Activated T-cell treated with anti-CD3 and anti-CD28 coated beads, Interleukin-2, amount 50 U/mL, for 24 hours (primary cell): ENCODE measurements around the gene TECPR1.
A peak's percentile ranks its signal among the peaks of the same experiment; 100 is the strongest.

Experiments used
- DNase-seq: peaks from one replicate; pipeline ENCODE4 v3.0.0-alpha.2; 2020
- H3K27ac Mint-ChIP-seq: 2 replicates; pipeline ENCODE4 v1.8.0; 2020; ENCODE audit warnings: mild to moderate bottlenecking, mixed read lengths
- H3K27me3 Mint-ChIP-seq: 2 replicates; pipeline ENCODE4 v1.8.0; 2020; ENCODE audit warnings: mixed read lengths
- H3K36me3 Mint-ChIP-seq: 2 replicates; pipeline ENCODE4 v1.8.0; 2020; ENCODE audit warnings: low read depth, mixed read lengths
- H3K4me1 Mint-ChIP-seq: 2 replicates; pipeline ENCODE4 v1.8.0; 2020; ENCODE audit warnings: low read depth, mixed read lengths
- H3K4me3 Mint-ChIP-seq: 2 replicates; pipeline ENCODE4 v1.8.0; 2020; ENCODE audit warnings: mild to moderate bottlenecking, moderate library complexity, mixed read lengths
- H3K9me3 Mint-ChIP-seq: 2 replicates; pipeline ENCODE4 v1.8.0; 2020; ENCODE audit warnings: mixed read lengths

The TECPR1 gene

DNA sequence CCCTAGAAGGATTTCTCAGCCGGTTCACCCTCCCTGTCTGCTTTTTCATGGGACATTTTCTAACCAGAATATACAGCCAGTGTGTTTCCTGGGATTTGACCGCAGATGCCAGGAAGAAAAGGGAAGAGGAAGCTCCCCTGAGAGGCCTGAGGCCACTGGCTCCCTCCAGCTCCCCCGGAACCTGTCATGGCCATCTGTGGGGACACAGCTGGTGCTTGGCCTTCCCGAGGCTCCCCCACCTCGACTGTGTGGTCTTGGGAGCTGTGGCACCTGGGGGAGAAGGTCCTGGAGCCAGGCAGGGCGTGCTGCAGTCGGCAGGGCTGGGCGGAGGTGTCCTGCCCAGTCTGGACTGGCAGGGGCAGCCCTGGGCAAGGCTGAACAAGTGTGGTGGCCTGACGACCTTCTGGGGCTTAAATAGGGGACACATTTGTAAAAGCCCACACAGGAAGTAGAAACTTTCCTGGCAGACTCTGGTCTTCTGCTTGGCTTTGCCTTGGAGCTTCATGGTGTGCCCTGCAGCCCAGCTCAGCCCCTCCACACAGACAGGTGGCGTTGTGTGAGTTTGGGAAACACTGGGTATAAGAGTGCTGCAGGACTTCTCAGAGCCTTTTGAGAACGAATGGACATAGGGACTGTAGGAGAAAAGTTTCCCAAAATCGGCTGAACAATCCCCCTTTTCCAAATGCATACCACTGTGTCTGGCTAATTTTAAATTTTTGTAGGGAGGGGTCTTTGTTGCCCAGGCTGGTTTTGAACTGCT lies 36.2 kb upstream of the TECPR1 start:
- H3K4me1 Mint-ChIP-seq, result peaks cover 25% of the 10 kb centered on the region
- H3K27ac Mint-ChIP-seq, result peak overlapping the region; percentile 73
- no peak for DNase-seq
- no peaks in the 10 kb centered on the region for H3K9me3 Mint-ChIP-seq
- H3K27me3 Mint-ChIP-seq, result no peaks in the 10 kb centered on the region
- H3K36me3 Mint-ChIP-seq, result peaks cover 50% of the 10 kb centered on the region
- H3K4me3 Mint-ChIP-seq, result no peak overlapping the region

DNA sequence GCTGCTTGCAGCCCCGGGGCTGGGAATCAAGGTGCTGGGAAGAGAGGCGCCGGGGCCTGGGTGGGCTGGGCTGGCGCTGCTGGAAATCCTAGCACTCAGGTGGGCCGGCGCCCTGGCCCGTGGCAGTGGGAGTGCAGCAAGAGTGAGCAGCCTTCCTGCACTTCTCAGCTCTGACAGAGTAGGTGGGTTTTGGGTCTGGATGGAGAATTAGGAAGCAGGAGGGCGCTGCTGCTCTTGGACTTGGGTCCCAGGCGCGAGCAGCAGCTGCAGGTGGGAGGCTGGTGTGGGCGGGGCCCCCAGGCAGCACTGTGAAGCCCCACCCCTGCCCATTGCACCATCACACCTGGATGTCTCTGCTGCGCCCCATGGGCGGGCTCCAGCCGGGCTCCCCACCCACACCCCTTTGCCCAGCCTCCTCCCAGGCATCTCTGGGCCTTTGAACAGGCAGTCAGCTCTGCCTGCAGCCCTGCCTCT lies 35.5 kb upstream of the TECPR1 start:
- H3K36me3 Mint-ChIP-seq, result peaks cover 51% of the 10 kb centered on the region
- no peaks in the 10 kb centered on the region for H3K27me3 Mint-ChIP-seq
- no peak overlapping the region for H3K27ac Mint-ChIP-seq
- H3K4me3 Mint-ChIP-seq, result no peak overlapping the region
- peaks cover 32% of the 10 kb centered on the region for H3K4me1 Mint-ChIP-seq
- no peaks in the 10 kb centered on the region for H3K9me3 Mint-ChIP-seq
- DNase-seq, result no peak

DNA sequence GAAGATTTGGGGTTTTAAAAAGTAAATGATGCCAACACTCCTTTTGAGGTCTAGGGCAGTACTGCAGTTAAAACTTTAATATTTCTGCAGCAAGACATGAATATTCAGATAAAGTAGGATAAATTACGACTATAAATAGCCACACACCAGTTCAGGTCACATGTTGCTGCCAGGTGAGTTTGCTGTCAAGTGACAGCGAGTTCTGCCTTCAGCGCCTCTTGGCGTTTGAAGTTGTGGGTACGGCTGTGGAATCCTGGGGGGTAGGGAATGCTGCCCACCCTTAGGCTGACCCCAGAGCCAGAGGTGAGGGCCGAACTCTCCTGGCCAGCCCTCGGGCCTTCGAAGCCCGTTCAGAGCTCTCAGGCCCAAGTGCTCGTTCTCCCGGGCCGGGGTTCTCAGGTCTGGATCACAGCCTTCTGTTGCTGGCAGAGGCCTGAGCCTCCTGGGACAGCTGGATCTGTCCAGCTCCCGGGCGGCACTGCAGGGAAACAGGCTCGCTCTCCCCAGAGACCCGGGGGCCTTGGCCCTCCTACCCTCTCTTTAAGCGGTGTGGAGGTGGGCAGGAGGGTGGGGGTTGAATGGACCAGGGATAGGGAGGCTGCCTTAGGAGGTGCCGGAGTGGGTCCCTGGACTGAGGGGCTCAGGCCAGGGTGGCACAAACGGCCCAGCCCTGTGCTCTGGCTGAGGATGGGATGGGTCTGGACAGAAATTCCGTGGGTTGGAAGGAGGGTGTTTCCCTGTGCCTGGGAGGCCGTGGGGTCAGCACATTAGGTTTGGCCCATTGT lies 34.9 kb upstream of the TECPR1 start:
- Mint-ChIP-seq H3K4me3 (no peak overlapping the region), H3K36me3 (peaks cover 46% of the 10 kb centered on the region), H3K27me3 (no peaks in the 10 kb centered on the region), H3K27ac (no peak overlapping the region), H3K4me1 (peaks cover 34% of the 10 kb centered on the region), H3K9me3 (no peaks in the 10 kb centered on the region)
- DNase-seq, result no peak

DNA sequence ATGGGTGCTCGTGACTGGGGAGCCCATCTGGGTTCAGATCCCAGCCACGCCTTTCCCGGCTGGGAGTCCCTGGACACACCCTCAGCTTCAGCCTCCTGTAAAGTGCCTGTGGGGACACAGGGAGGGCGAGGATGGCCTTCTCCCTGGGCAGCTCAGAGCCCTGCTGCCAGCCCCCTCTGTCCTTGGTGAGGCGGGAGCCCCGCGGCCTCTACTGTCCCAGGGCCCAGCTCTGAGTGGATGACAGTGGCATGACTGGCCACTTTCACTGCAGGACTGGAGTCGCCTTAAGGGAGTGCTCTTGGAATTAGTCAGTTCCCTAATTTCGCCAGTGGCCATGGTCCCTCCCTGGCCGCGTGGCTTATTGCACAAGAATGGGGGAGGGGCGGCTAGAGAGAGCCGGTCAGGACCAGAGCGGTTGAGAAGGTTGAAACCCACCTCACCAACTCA lies 34.1 kb upstream of the TECPR1 start:
- no peaks in the 10 kb centered on the region for H3K27me3 Mint-ChIP-seq
- no peak overlapping the region for H3K4me3 Mint-ChIP-seq
- H3K27ac Mint-ChIP-seq, result no peak overlapping the region
- H3K9me3 Mint-ChIP-seq, result no peaks in the 10 kb centered on the region
- H3K4me1 Mint-ChIP-seq, result peaks cover 34% of the 10 kb centered on the region
- peaks cover 39% of the 10 kb centered on the region for H3K36me3 Mint-ChIP-seq
- no peak for DNase-seq

DNA sequence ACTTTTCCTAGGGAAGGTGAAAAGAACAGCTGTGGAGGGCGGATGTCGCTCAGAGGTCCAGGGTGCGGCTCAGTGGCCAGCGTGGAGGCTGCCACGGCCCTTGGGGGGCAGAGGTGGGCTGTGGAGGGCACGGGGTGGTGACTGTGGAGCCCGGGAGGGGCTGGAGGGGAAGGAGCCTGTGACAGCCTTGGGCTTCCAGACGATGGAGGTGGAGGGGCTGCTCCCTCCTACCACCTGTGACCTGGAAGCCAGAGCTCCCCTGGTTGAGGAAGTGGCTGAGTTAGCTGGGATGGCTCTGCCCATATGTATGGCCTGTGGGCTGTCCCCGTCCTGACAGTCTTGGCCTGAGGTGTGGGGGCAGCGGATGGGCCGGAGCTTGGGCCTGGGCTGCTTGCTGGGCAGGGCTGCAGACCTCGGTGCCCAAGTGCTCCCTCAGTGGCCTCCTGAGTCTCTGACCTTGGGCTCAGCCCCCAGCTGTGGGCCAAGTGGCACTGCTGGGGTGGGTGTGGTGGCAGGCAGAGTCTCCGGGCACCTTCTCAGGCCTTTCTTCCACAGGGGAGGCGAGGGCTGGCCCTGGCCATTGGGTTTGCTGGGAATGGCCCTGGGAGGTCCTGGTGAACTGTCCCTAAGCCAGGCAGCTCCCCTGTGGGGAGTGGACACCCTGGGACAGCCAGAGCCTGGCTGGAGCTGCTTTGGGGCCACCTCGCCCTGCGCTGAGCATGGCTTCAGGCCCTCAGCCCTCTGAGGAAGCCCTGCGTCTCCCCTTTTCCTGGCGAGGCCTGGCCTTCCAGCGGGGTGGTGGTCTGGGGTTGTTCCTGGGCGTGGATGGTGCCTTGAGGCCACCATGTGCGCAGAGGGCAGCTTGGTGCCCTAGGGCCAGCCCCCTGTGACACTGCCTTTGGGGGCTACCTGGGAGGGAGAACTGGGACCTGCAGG lies 33.4 kb upstream of the TECPR1 start:
- peak overlapping the region; percentile 55 for H3K27ac Mint-ChIP-seq
- no peak for DNase-seq
- H3K27me3 Mint-ChIP-seq, result no peaks in the 10 kb centered on the region
- peaks cover 40% of the 10 kb centered on the region for H3K4me1 Mint-ChIP-seq
- H3K36me3 Mint-ChIP-seq, result peaks cover 37% of the 10 kb centered on the region
- H3K4me3 Mint-ChIP-seq, result no peak overlapping the region
- H3K9me3 Mint-ChIP-seq, result no peaks in the 10 kb centered on the region

DNA sequence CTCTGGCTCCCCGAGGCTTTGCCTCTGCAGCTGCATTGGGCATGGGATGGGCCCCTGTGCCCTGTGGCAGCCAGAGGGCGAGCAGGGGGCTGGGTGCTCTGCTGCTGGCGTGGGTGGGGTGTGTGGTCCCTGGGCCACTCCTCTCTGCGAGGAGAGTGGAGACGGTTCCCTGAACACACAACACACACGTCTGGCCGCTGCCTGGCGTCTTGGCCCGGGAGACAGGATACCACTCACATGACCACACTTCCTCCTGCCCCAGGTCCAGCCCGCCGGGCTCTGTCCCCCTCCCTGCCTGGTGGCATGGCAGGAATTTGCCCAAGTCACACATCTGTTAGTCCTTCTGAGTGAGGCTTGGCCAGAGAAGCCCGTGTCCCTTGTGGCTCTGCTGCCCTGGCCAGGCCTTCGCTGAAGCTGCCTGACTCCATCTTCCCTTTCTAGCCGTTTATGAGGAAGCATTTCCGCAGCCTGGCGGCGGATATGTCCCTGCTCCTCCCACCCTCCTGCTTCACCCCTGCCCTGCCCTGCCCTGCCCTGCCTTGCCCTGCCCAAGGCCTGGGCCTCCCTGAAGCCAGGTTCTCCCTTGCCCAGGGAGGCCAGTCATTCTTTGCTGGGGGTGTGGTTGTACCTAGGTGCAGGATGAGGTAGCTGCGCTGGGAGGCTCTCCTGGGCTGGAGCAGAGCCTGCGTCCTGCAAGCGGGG lies 32.5 kb upstream of the TECPR1 start:
- DNase-seq, result no peak
- H3K27me3 Mint-ChIP-seq, result no peaks in the 10 kb centered on the region
- H3K27ac Mint-ChIP-seq, result peak overlapping the region; percentile 55
- H3K36me3 Mint-ChIP-seq, result peaks cover 34% of the 10 kb centered on the region
- H3K9me3 Mint-ChIP-seq, result no peaks in the 10 kb centered on the region
- H3K4me3 Mint-ChIP-seq, result peak overlapping the region; percentile 27
- H3K4me1 Mint-ChIP-seq, result peaks cover 40% of the 10 kb centered on the region

DNA sequence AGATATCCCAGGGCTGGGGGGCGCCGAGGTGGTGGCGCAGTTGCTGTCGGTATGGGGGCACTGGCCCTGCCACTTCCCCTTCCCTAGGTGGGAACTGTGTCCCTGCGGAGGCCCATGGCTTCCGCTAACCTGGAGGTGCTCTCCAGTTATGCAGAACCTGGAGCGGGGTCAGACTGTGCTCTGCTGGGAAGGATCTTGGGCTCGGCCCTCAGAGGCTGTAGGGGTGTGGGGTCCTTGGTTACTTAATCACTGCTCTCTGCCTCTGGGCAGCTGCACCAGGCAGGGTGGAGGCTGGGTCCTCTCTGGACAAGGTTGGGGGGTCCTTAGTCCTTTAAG lies 31.8 kb upstream of the TECPR1 start:
- Mint-ChIP-seq H3K9me3 (no peaks in the 10 kb centered on the region), H3K36me3 (peaks cover 34% of the 10 kb centered on the region), H3K4me1 (peaks cover 40% of the 10 kb centered on the region), H3K27ac (peak overlapping the region; percentile 8), H3K27me3 (no peaks in the 10 kb centered on the region), H3K4me3 (peak overlapping the region; percentile 83)
- no peak for DNase-seq

DNA sequence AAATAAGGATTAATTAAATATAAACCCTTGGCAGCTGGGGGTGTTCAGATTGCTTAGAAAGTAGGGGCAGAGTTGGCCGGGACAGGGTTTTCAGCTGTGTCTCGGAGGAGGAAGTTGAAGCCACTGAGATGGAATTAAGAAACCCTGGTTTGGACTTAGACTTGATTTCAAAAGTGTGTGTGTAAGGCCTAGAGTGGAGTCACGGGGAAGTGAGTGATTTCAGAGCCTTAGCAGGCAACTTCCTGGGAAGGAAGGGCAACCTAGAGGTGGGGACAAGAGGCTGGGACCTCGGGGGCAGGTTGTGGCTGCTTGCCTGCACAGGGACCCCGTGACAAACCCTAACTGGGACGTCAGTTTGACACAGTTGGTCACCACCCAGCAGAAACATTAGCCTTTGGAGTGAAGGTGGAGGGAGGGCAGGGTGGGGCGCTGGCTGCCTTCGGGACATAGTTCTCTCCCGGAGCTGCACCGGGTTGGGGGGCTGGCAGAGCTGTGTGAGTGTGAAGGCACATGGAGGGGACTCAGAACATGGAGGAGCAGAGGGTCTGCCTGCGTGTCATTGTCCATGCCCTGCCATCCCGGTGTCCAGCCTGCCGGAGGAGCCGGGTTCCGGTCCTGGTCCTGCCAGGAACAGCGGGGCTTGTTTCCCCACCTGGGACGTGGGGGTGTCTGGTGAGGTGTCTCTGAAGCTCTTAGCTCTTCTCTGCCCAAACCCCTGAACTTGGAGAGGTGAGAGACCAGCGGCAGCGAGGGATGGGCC lies 31.3 kb upstream of the TECPR1 start:
- Mint-ChIP-seq H3K9me3 (no peaks in the 10 kb centered on the region), H3K27ac (peak overlapping the region; percentile 84), H3K4me1 (peaks cover 40% of the 10 kb centered on the region), H3K27me3 (no peaks in the 10 kb centered on the region), H3K4me3 (peak overlapping the region; percentile 83), H3K36me3 (peaks cover 32% of the 10 kb centered on the region)
- no peak for DNase-seq

DNA sequence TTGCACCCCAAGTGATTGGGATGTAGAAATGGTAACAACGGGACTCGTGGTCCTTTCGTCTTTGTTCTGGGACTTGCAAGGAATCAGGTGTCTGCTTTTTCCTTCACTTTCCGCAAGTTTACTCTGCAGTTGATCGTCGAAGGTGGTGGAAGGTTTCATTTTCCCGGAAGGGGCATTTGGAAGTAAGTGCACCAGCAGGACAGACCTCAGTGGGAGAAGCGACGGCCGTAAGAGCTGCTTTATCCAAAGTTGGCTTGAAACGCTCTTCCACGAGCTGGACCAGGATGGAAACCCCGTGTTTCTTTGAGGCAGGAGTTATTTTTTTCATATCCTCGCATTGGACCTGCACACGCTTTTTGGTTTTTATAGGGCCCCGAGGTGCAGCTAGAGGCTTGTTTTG lies 30.7 kb upstream of the TECPR1 start:
- peaks cover 40% of the 10 kb centered on the region for H3K4me1 Mint-ChIP-seq
- H3K4me3 Mint-ChIP-seq, result peak overlapping the region; percentile 83
- H3K27ac Mint-ChIP-seq, result peak overlapping the region; percentile 84
- no peak for DNase-seq
- H3K27me3 Mint-ChIP-seq, result no peaks in the 10 kb centered on the region
- peaks cover 32% of the 10 kb centered on the region for H3K36me3 Mint-ChIP-seq
- no peaks in the 10 kb centered on the region for H3K9me3 Mint-ChIP-seq

DNA sequence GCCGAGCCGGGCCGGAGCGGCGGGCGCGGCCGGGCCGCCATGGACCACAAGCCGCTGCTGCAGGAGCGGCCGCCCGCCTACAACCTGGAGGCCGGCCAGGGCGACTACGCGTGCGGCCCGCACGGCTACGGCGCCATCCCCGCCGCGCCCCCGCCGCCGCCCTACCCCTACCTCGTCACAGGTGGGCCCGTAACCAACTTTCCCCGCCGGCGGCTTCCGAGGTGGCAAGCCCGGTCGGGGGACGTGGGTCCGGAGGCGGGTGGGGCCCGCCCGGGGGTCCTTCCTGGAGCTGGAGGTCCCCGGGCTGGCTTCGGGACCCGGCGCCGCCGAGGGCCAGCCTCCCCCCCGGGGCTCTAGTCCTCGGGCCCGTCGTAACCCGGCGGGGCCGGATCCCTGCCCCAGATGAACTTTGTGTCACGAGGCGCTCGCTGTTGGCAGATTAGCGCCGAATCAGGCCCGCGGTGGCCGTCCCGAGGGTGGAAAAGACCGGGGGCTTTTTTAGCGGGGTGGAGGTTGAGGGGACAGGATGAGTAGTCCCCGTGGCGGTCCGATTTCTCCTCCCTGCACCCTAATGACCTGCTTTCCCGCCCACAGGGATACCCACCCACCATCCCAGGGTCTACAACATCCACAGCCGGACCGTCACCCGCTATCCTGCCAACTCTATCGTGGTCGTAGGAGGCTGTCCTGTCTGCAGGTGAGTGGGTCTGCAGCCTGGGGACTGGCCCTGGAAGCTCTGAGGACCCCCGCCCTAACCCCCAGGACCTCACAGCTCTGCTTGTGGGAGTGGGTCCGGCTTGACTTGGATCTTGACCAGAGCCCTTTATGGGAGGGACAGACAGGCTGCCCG lies 29.9 kb upstream of the TECPR1 start:
- Mint-ChIP-seq H3K9me3 (no peaks in the 10 kb centered on the region), H3K4me3 (peak overlapping the region; percentile 83), H3K27me3 (no peaks in the 10 kb centered on the region), H3K27ac (peak overlapping the region; percentile 84), H3K36me3 (peaks cover 32% of the 10 kb centered on the region), H3K4me1 (peaks cover 40% of the 10 kb centered on the region)
- DNase-seq, result no peak

DNA sequence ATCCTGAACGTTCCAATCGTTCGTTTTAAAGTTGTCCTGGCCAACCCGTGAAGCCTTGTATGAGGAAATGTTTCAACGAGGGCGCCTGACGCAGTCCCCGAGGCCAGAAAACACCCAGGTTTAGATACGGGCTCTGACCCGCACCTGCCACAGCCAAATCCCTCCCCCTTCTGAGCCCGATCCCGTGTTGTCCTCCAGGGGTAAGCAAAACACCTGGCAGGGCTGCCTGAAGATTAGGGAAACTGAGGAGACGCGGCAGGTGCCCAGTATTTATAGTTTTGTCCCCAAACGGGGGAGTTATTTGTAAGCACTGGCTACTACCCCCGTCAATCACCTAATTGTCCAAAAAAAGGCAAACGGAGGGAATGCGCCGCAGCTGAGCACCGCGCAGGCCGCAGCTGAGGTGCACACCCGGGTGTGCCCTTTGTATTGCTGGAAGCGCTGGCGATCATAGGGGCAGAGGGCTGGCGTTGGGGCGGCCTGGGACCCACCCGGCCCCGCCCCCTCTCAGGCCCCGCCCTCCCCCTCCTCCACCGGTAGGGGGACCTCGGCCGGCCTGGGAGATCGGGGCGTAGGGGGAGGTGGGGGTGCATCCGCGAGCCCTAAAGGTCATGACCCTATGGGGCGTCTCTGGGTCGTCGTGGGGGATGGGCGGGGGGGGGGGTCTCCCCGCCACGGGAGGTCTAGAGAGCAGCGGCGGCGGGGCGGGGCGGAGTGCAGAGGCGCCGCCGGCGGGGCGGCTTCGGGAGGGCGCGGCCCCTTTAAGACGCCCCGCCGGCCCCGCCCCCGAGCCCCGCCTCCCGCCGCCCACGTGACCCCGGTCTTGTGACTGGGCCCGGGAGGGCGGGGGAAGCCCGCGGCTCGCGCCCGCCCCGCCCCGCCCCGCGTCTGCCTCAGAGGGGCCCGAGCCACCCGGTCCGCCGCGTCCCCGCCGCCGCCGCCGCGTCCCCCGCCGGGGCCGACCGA lies 29.0 kb upstream of the TECPR1 start, which contains the start of gene BRI3:
BRI3 (plus strand) TSS at position 896 of the 966 bp plus-strand sequence. CDS start 110 bp downstream, outside the sequence.
- H3K4me3 Mint-ChIP-seq, result peak within 1 kb of the TSS; percentile 83
- H3K27ac Mint-ChIP-seq, result peak within 1 kb of the TSS; percentile 84
- peaks cover 26% of the 10 kb centered on the region for H3K36me3 Mint-ChIP-seq
- peaks cover 36% of the 10 kb centered on the region for H3K4me1 Mint-ChIP-seq
- no peaks in the 10 kb centered on the region for H3K27me3 Mint-ChIP-seq
- H3K9me3 Mint-ChIP-seq, result no peaks in the 10 kb centered on the region
- peak; percentile 92 for DNase-seq

DNA sequence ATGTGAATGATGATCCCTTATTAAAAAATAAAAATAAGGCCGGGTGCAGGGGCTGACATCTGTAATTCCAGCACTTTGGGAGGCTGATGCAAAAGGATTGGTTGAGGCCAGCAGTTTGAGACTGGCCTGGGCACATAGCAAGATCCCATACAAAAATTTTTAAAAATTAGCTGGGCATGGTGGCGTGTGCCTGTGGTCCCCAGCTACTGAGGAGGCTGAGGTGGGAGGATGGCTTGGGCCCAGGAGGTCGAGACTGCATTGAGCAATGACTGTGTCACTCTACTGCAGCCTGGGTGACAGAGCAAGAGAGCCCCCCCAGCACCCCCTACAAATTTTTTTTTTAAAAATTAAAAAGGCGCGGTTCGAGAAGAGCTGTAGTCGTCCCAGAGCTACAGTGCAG lies 28.3 kb upstream of the TECPR1 start:
- no peak for DNase-seq
- Mint-ChIP-seq H3K4me1 (peaks cover 35% of the 10 kb centered on the region), H3K27me3 (no peaks in the 10 kb centered on the region), H3K4me3 (peak overlapping the region; percentile 79), H3K27ac (peak overlapping the region; percentile 71), H3K36me3 (peaks cover 26% of the 10 kb centered on the region), H3K9me3 (no peaks in the 10 kb centered on the region)
